ENCODE measurements around the gene LILRB2. TPM values are rescaled to one million over a fixed set of nuclear protein-coding genes. Genes with fewer than 3 reads are reported as not detected.
"Not testable (repeated sequence)": the region's sequence is repeated elsewhere in the genome, so short reads cannot be mapped to it uniquely, and the experiment has no call there.

The LILRB2 gene
- total RNA-seq, 1 experiment from 2014 or later, result not detected

DNA sequence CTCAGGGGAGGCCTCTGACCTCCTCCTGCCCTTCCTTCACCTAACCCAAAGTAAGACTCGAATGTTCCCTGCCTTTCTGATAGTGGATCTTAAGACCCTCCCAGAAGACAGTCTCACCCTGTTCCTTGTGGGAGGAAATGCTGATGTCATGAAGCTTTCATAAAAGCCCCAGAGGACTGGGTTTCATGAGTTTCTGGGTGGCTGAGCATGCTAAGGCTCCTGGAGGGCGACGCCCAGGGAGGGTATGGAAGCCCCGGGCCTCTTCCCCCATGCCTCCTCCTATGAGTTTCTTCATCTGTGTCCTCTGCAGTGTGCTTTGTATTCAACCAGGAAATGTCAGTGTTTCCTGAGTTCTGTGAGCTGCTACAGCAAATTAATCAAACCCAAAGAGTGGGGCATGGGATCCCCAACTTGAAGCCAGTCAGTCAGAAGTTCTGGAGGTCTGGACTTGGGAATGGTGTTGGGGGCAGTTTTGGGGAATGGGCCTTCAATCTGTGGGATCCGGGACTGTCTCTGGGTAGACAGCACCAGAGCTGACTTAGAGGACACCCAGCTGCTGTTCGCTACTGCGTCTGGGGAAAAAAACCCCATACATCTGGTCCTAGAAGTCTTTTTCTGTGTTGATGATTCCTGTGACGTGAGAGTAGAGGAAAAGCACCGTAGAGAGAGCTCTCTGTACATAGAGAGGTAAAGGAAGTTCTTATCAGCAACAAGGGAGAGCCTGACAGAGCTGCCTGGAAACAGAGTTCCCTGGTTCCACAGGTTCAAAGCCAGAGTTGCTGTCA is 2.0 kb upstream of the LILRB2 start:
- ChIA-PET POLR2A (no interaction called here), CTCF (no interaction called here)
- Mint-ChIP-seq H3K4me3 (ENCODE audit: unreplicated experiment) (no peak overlapping the region), H3K27ac (ENCODE audit: unreplicated experiment) (no peak overlapping the region), H3K9me3 (ENCODE audit: unreplicated experiment) (no peaks in the 10 kb centered on the region), H3K27me3 (ENCODE audit: insufficient read depth, unreplicated experiment) (peaks cover 56% of the 10 kb centered on the region), H3K4me1 (ENCODE audit: low read depth, unreplicated experiment) (no peaks in the 10 kb centered on the region), H3K36me3 (ENCODE audit: insufficient read depth, unreplicated experiment) (no peaks in the 10 kb centered on the region)
- DNase-seq, result no peak
- intact Hi-C loops (cut with micrococcal nuclease; ENCODE audit: unreplicated experiment), result no loop called here
- Histone ChIP-seq H3K27me3 (replicated peaks; ENCODE audit: control insufficient read depth, insufficient read depth, low read length) (no peaks in the 10 kb centered on the region; the same call in 1 of the 2 replicates), H3K4me3 (ENCODE audit: low read depth, low read length) (no peak overlapping the region), H3K36me3 (ENCODE audit: control insufficient read depth, insufficient read depth, low read length) (no peaks in the 10 kb centered on the region), H3K9me3 (no peaks in the 10 kb centered on the region), H3K4me1 (no peaks in the 10 kb centered on the region)
- BruUV-seq (replicated peaks), result no TSS peak
- TF ChIP-seq, protein P1, sequence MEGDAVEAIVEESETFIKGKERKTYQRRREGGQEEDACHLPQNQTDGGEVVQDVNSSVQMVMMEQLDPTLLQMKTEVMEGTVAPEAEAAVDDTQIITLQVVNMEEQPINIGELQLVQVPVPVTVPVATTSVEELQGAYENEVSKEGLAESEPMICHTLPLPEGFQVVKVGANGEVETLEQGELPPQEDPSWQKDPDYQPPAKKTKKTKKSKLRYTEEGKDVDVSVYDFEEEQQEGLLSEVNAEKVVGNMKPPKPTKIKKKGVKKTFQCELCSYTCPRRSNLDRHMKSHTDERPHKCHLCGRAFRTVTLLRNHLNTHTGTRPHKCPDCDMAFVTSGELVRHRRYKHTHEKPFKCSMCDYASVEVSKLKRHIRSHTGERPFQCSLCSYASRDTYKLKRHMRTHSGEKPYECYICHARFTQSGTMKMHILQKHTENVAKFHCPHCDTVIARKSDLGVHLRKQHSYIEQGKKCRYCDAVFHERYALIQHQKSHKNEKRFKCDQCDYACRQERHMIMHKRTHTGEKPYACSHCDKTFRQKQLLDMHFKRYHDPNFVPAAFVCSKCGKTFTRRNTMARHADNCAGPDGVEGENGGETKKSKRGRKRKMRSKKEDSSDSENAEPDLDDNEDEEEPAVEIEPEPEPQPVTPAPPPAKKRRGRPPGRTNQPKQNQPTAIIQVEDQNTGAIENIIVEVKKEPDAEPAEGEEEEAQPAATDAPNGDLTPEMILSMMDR (IDR thresholded peaks at IDR 0.05; ENCODE audit: insufficient read depth in 1 of 2, low read depth in 1 of 2, low read length in 1 of 2, severe bottlenecking in 1 of 2, unreplicated experiment in 1 of 2), result no peak

DNA sequence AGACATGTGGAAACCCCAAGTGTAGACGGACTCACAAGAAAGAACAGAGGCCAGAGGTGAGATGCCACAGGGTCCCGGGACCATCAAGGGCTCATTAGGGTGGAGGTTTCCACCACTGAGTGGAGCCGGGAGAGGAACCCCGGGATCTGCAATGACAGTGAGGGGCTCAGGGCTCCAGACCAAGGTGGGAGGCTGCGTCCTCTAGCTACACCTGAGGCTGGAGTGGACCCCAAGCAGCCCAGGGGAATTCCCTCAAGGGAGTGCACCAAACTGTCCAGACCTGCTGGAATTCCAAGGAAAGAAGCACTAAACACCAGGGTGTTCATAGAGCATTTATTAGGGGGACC is 792 bp upstream of the LILRB2 start:
- H3K27ac Mint-ChIP-seq (ENCODE audit: unreplicated experiment); BruUV-seq (replicated peaks); H3K27me3 ChIP-seq (replicated peaks; ENCODE audit: control insufficient read depth, insufficient read depth, low read length); H3K4me1 ChIP-seq; DNase-seq; H3K4me1 Mint-ChIP-seq (ENCODE audit: low read depth, unreplicated experiment); H3K4me3 ChIP-seq (ENCODE audit: low read depth, low read length); H3K36me3 Mint-ChIP-seq (ENCODE audit: insufficient read depth, unreplicated experiment); intact Hi-C loops (cut with micrococcal nuclease; ENCODE audit: unreplicated experiment); H3K9me3 ChIP-seq; H3K9me3 Mint-ChIP-seq (ENCODE audit: unreplicated experiment); CTCF ChIA-PET; H3K36me3 ChIP-seq (ENCODE audit: control insufficient read depth, insufficient read depth, low read length); POLR2A ChIA-PET; H3K4me3 Mint-ChIP-seq (ENCODE audit: unreplicated experiment): not testable (repeated sequence)
- peaks cover 46% of the 10 kb centered on the region for H3K27me3 Mint-ChIP-seq (ENCODE audit: insufficient read depth, unreplicated experiment)

DNA sequence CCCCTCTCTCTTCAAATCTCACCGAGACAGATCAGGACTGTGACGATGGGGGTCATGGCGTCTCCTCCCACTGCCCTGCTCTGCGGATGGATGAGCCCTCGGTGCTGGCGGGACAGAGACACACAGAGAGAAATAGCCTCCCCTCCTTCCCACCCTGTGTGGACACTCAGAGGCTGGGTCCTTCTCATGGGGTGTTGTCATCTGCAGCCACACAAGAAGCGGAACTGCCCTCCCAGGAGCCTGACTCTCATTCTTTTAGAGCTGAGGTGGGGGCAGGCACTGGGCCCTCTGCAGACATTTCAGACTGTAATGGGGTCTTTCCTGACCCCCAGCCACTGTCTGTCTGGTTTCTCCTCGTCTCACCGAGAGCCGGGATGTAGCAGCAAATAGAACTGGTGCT is 469 bp downstream of the LILRB2 start:
- H3K27ac Mint-ChIP-seq (ENCODE audit: unreplicated experiment); H3K4me3 ChIP-seq (ENCODE audit: low read depth, low read length); BruUV-seq (replicated peaks); H3K36me3 Mint-ChIP-seq (ENCODE audit: insufficient read depth, unreplicated experiment); intact Hi-C loops (cut with micrococcal nuclease; ENCODE audit: unreplicated experiment); H3K4me1 Mint-ChIP-seq (ENCODE audit: low read depth, unreplicated experiment); H3K9me3 ChIP-seq; POLR2A ChIA-PET; H3K4me3 Mint-ChIP-seq (ENCODE audit: unreplicated experiment); H3K9me3 Mint-ChIP-seq (ENCODE audit: unreplicated experiment); CTCF ChIA-PET; H3K27me3 ChIP-seq (replicated peaks; ENCODE audit: control insufficient read depth, insufficient read depth, low read length); DNase-seq; H3K36me3 ChIP-seq (ENCODE audit: control insufficient read depth, insufficient read depth, low read length); H3K4me1 ChIP-seq: not testable (repeated sequence)
- H3K27me3 Mint-ChIP-seq (ENCODE audit: insufficient read depth, unreplicated experiment), result peaks cover 48% of the 10 kb centered on the region

DNA sequence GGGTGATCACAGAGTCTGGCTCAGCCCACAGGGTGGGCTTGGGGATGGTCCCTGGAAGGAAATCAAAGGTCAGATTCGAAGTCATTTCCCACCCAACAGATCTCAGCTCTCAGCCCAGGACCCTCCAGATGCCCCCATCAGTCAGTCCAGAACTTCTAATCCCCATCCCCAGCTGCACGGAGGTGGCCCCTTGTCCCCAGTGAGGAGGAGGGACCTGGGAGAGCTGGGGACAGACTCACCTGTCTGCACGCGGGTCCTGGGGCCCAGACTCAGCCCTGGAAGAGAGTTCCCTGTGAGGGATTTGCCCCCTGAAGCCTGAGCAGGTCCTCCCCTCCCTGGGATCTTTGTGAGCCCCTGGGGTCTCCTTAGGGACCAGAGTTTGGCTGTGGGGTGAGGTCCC is 885 bp downstream of the LILRB2 start:
- H3K27me3 ChIP-seq (replicated peaks; ENCODE audit: control insufficient read depth, insufficient read depth, low read length); BruUV-seq (replicated peaks); intact Hi-C loops (cut with micrococcal nuclease; ENCODE audit: unreplicated experiment); POLR2A ChIA-PET; H3K4me3 ChIP-seq (ENCODE audit: low read depth, low read length); H3K27ac Mint-ChIP-seq (ENCODE audit: unreplicated experiment); DNase-seq; H3K36me3 Mint-ChIP-seq (ENCODE audit: insufficient read depth, unreplicated experiment); H3K36me3 ChIP-seq (ENCODE audit: control insufficient read depth, insufficient read depth, low read length); CTCF ChIA-PET; H3K4me1 Mint-ChIP-seq (ENCODE audit: low read depth, unreplicated experiment); H3K9me3 Mint-ChIP-seq (ENCODE audit: unreplicated experiment); H3K9me3 ChIP-seq; H3K4me1 ChIP-seq; H3K4me3 Mint-ChIP-seq (ENCODE audit: unreplicated experiment): not testable (repeated sequence)
- H3K27me3 Mint-ChIP-seq (ENCODE audit: insufficient read depth, unreplicated experiment), result peaks cover 47% of the 10 kb centered on the region
